Urinary bladder (tissue), 4 donors: ENCODE data around the gene CXCL6. TPM values are rescaled to one million over a fixed set of nuclear protein-coding genes. Genes with fewer than 3 reads are reported as not detected.

Source experiments
- DNase-seq: peaks from one replicate; pipeline ENCODE4 v3.0.0-alpha.2; 2015; ENCODE audit errors: extremely low spot score
- H3K27ac ChIP-seq: one replicate; pipeline ENCODE4 v1.5.1; 2013; ENCODE audit warnings: low read depth, mild to moderate bottlenecking, moderate library complexity
- H3K36me3 ChIP-seq: one replicate; pipeline ENCODE4 v1.6.1; 2013; ENCODE audit warnings: mild to moderate bottlenecking, moderate library complexity; ENCODE audit not compliant: insufficient read depth
- H3K4me1 ChIP-seq: one replicate; pipeline ENCODE4 v1.6.1; 2013; ENCODE audit warnings: mild to moderate bottlenecking, moderate library complexity; ENCODE audit not compliant: insufficient read depth
- H3K4me3 ChIP-seq: one replicate; pipeline ENCODE4 v1.5.1; 2013; ENCODE audit warnings: low read depth, low read length
- WGBS: extraction: QIAGEN DNeasy Blood & Tissue Kit; methylation state at CpG from one replicate; pipeline ENCODE4 v1.1.7; 2013; 5-methylcytosine and 5-hydroxymethylcytosine counted together
- polyA plus RNA-seq: library from polyadenylated mRNA; stranded (reverse); fragments of 200-250 nt; gene quantifications from one replicate; pipeline ENCODE4 v1.2.3, GENCODE V29; 2013
- total RNA-seq: library from RNA; depleted of rRNA; stranded (reverse); fragments of >200 nt; gene quantifications from one replicate; pipeline ENCODE4 v1.2.3, GENCODE V29; 2014
- donor health status: healthy with polysubstance abuse.
- donor health status: healthy.

CXCL6 gene
- total and polyA plus RNA-seq, 2 donors = 0.16 TPM; not detected in 1

DNA sequence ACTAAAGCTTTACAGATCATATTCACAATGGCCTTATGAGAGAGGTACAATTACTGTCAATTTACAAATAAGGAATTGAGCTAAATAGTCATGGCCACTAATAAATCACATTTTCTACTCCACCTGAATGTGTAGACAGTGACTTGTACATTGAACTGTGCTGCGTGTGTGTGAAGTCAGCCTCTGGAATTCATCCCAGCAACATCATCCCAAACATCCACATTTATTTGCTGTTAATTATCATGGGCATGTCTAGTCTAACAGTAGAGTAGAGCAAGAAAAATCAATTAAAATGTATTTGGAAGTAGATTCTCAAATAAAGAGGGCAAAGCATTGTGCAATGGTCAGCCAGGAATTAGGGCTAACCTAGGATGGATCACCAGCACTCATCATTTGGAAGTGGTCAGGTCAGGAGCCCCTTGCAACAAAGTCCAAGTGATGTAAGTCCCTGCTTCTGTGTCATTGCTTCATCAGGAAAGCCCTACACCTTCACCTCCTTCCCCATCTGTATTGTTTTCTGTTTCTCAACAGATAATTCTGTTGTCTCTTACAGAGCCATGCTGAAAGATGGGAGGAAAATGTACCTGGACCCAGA is 11.8 kb downstream of the CXCL6 start:
- Histone ChIP-seq H3K27ac (no peak overlapping the region), H3K4me3 (no peak overlapping the region), H3K36me3 (no peaks in the 10 kb centered on the region), H3K4me1 (no peaks in the 10 kb centered on the region)
- no peak for DNase-seq
- 79% methylated on average over 1 of the region's 1 CpG for WGBS

DNA sequence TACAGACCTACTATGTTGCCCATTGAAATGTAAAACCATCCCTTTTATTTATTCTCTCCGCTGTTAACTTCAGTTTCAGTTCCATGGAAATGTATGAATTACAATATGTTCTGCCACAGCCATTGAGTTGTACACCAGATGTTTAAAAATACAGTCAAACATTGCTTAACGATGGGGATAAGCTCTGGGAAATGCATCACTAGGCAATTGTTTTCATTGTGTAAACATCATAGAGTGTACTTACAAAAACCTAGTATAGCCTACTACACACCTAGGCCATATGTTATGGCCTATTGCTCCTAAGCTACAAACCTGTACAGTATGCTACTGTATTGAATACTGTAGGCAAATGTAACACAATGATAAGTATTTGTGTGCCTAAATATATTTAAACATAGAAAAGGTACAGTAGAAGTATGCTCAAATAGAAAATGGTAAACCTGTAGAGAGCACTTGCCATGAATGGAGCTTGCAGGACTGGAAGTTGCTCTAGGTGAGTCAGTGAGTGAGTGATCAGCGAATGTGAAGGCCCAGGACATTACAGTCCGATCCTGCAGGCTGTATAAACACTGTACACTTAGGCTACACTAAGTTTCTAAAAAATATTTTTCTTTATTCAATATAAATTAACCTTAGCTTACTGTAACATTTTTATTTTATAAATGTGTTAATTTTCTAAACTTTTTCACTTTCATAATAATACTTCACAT is 13.9 kb downstream of the CXCL6 start:
- no peak overlapping the region for H3K4me3 ChIP-seq
- DNase-seq = no peak
- no peaks in the 10 kb centered on the region for H3K4me1 ChIP-seq
- no peak overlapping the region for H3K27ac ChIP-seq
- H3K36me3 ChIP-seq = no peaks in the 10 kb centered on the region
- WGBS = 82% methylated on average over 4 of the region's 4 CpGs

DNA sequence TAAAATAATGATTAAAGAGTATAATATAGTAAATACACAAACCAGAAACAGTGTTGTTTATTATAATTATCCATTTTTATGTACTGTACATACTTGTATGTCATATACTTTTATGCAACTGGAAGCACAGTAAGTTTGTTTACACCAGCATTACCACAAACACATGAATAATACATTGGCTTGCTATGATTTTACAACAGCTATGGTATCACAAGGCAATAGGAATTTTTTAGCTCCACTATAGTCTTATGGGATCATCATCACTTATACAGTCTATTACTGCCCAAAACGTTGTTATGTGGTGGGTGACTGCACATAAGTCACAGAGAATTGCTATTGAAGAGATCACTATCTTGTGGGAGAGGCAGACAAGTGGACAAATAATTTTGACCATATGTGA is 14.8 kb downstream of the CXCL6 start:
- 67% methylated on average over 1 of the region's 1 CpG for WGBS
- Histone ChIP-seq H3K4me1 (no peaks in the 10 kb centered on the region), H3K4me3 (no peak overlapping the region), H3K27ac (no peak overlapping the region), H3K36me3 (no peaks in the 10 kb centered on the region)
- no peak for DNase-seq

DNA sequence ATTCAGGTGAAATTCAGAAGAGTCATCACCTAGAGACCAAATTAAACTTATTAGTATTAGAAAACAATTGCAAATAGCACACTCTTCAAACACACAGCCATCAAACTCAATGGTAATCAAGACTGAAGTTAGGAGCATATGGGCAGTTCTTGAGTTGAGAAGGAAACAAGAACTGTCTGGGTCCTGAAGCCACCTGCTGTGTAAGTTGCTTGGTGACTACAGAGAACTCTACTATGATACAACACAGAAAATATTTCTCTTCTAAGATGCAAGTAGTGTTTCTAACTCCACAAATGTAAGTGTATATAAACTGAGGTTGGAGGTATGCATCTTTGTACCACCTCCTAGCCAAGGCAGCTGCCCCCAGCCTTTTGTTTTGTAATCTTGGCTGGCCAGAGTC is 16.3 kb downstream of the CXCL6 start:
- H3K27ac ChIP-seq = no peak overlapping the region
- H3K36me3 ChIP-seq = no peaks in the 10 kb centered on the region
- no peak overlapping the region for H3K4me3 ChIP-seq
- no peak for DNase-seq
- no peaks in the 10 kb centered on the region for H3K4me1 ChIP-seq

DNA sequence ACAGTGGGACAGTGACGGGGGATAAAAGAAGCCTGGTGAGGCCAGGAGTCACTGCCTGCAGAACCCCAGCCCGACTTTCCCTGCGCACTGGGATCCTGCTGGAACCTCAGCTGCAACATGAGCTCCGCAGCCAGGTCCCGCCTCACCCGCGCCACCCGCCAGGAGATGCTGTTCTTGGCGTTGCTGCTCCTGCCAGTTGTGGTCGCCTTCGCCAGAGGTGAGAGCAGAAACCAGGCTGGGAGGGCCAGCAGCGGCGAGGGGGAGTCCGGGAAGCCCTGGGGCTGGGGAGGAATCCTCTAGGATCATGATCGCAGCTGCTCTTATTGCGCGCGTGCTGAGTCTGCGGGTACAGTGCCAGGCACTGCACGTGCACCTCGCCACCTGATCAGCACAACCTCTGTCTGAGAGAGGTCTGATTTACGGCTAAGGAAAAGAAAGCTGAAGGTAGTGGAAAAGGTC is 16.8 kb downstream of the CXCL6 start, which contains the start of gene PF4V1:
PF4V1 (plus strand) TSS at position 51 of the 459 bp plus-strand sequence; CDS start at position 118, 67 bp downstream.
- no peak for DNase-seq
- Histone ChIP-seq H3K4me3 (no peak within 1 kb of the TSS), H3K27ac (no peak within 1 kb of the TSS), H3K4me1 (no peaks in the 10 kb centered on the region), H3K36me3 (no peaks in the 10 kb centered on the region)
- 16% methylated on average over 22 of the region's 22 CpGs for WGBS

DNA sequence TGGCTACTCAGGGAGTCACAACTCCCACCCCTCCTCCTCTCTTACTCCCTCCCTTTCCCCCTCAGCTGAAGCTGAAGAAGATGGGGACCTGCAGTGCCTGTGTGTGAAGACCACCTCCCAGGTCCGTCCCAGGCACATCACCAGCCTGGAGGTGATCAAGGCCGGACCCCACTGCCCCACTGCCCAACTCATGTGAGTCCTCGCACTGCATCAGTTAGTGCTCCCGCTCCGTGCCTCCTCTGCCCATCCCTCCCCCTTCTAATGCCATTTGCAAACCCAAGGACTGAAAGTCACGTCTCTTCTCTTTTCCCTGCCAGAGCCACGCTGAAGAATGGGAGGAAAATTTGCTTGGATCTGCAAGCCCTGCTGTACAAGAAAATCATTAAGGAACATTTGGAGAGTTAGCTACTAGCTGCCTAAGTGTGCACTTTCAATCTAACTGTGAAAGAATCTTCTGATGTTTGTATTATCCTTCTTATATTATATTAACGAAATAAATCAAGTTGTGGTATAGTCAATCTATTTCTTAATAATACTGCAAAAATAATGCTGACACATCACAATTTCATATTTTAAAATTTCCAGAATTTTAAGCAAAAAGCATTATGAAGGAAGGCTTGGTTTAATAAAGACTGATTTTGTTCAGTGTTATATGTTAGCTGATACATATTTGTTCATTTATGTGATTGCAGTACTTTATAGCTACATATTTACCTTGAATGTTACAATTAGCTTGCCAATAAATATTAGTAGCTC is 17.4 kb downstream of the CXCL6 start:
- no peak overlapping the region for H3K4me3 ChIP-seq
- WGBS = 34% methylated on average over 8 of the region's 8 CpGs

DNA sequence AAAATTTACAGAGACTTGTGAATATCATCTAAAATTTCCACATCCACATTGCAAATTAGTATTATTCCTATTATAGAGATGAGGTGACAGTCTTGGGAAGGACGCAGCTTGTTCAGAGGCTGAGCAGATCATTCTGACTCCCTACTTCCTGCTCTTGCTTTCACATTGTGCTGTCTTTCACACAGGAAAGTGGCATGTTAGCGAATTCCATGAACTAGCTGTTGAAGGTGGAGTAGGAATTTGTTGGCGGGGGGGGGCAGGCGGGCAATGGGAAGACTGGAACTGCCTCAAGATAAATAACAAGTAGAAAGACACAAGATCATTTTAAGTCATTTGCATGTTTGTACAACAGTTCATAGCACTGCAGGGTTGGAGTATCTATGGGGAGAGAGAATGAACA is 18.9 kb downstream of the CXCL6 start:
- Histone ChIP-seq H3K4me3 (no peak overlapping the region), H3K27ac (no peak overlapping the region), H3K36me3 (no peaks in the 10 kb centered on the region), H3K4me1 (no peaks in the 10 kb centered on the region)
- WGBS = 75% methylated on average over 4 of the region's 4 CpGs
- DNase-seq = no peak

More for the DNA sequence above, 17.4 kb downstream of the CXCL6 start:
- H3K27ac ChIP-seq = no peak overlapping the region
- DNase-seq = no peak
- no peaks in the 10 kb centered on the region for H3K36me3 ChIP-seq
- no peaks in the 10 kb centered on the region for H3K4me1 ChIP-seq

DNA sequence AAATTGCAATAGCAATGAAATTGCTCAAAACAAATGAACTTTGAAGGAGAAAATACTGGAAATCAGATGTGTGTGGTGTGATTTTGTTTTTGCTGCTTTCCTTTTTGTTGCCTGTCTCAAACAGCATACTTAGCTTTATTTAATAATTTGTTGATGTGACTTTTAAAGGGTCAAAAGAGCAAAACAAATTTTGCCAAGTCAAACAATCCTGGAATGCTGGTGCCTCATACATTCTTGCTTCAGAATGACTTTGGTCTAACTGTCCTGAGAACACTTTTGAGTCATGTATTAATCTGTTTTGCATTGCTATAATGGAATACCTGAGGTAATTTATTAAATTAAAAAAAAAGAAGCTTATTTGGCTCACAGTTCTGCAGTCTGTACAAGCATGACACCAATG is 20.0 kb downstream of the CXCL6 start:
- no peaks in the 10 kb centered on the region for H3K36me3 ChIP-seq
- DNase-seq = no peak
- no peak overlapping the region for H3K4me3 ChIP-seq
- H3K4me1 ChIP-seq = no peaks in the 10 kb centered on the region
- no peak overlapping the region for H3K27ac ChIP-seq

DNA sequence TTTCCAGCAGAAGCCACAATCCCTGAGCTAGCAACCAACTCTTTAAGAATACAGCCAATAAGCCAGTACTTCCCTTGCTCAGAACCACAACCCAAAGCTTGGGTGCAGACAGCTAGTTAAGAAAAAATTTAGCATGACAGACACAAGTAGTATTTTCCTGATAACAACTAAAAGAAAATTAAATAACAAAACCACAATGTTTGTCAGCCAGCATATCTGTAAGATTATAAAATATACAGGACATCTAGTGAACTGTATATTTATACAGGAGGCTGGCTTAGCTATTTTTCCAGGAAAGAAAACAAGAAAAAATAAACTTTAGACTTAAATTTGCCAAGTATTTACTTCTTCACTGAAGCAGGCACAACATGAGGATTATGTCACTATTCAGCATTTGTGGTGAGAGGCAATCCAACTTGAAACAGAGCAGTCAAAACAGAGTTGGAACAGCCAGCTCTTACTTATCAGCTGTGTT is 23.2 kb downstream of the CXCL6 start:
- Histone ChIP-seq H3K4me1 (no peaks in the 10 kb centered on the region), H3K36me3 (no peaks in the 10 kb centered on the region), H3K4me3 (no peak overlapping the region), H3K27ac (no peak overlapping the region)
- DNase-seq = no peak

DNA sequence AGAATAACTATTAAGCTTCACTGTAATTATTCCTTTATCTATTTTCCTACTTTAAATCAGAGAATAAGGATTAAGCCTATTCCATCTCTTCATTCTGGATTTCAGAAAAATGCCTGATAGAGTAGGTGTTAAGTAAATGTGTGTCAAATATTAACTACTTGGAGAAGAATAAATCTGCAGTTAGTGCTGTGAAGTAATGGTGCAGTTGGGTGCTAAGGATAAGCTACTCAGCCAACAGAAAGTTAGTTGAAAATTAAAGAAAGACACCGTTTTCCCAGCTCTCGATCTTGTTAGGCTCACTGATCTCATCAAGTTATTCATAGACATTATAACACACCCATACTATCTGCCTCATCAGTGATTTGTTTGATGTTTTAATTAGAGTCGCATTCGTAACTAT is 23.7 kb downstream of the CXCL6 start:
- H3K36me3 ChIP-seq = no peaks in the 10 kb centered on the region
- no peak overlapping the region for H3K27ac ChIP-seq
- H3K4me3 ChIP-seq = no peak overlapping the region
- 48% methylated on average over 4 of the region's 4 CpGs for WGBS
- H3K4me1 ChIP-seq = no peaks in the 10 kb centered on the region
- DNase-seq = no peak

DNA sequence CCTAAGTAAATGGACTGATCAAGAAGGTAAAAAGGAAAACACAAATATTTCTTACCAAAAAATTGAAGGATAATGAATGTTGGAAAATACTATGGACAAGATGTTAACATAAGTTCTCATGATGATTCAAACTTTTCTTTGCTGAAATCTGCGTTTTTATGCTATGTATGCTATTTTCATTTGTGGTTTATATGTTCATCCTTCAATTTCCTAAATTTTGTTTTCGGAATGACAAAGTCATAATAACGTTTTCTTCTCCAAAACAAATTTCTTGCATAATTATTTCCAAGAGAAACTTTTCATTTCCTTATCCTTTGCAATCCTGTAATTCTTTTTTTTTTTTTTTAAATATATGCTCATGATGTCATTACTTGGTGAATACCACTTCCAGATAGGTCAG is 24.4 kb downstream of the CXCL6 start:
- DNase-seq = no peak
- Histone ChIP-seq H3K4me1 (no peaks in the 10 kb centered on the region), H3K4me3 (no peak overlapping the region), H3K36me3 (no peaks in the 10 kb centered on the region), H3K27ac (no peak overlapping the region)
- WGBS = 85% methylated on average over 3 of the region's 3 CpGs

DNA sequence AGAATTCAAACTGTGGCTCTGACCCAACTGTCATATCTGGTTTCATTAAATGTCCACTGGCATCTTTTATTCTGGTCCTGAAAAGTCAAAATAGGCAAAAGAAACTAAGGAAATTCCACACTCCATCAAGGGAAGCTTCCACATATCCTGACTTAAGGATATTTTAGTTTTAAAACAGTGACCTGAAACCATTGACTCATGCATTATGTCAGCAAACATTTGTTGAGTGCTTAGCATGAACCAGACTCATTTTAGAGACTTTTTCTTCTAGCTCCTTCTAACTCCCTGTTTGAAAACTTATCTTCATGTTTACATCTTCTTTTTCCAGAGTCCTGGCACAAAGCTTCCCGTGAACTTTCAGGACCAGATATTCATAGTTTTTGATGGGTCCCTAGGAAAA is 25.8 kb downstream of the CXCL6 start:
- 31% methylated on average over 1 of the region's 1 CpG for WGBS
- Histone ChIP-seq H3K36me3 (no peaks in the 10 kb centered on the region), H3K27ac (no peak overlapping the region), H3K4me1 (no peaks in the 10 kb centered on the region), H3K4me3 (no peak overlapping the region)
- no peak for DNase-seq

DNA sequence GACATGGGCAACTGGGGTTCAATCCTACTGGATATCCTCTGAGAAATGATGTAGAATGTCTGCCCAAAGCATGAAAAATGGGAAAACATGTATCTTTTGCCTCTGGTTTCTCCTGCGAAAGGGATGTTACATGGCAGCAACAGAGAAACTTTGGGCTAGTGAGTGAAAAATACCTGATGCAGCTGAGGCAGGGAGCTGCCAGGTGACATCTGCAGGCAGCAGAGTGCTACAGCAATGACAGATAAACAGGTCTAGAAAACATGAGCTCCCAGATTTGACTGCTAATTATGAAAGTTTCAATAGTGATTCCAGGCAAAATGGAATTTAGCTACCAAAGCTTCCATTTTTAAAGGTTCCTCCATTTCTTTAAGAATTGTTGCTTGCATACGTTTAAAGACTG is 27.9 kb downstream of the CXCL6 start:
- Histone ChIP-seq H3K4me3 (no peak overlapping the region), H3K4me1 (no peaks in the 10 kb centered on the region), H3K27ac (no peak overlapping the region), H3K36me3 (no peaks in the 10 kb centered on the region)
- DNase-seq = no peak
- WGBS = 76% methylated on average over 2 of the region's 2 CpGs

DNA sequence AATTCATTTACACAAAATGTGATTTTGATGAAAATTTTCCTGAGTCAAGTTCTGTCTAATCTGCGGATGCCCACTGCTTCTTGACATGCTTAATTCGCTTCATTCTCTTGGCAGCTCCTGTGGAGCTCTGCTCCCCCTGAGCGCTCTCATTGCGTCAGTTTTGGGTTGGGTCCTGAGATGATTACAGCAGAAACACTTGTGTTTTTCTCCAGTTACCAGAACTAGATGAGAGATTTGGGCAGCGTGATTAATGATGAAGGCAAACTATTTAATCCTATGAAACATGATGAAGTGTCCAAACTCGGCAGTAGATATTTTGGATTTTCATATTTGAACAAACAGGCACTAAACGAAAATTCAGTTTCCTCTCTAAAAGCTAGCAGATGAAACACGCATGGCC is 28.5 kb downstream of the CXCL6 start:
- no peak for DNase-seq
- Histone ChIP-seq H3K27ac (no peak overlapping the region), H3K4me1 (no peaks in the 10 kb centered on the region), H3K36me3 (no peaks in the 10 kb centered on the region), H3K4me3 (no peak overlapping the region)
- WGBS = 88% methylated on average over 8 of the region's 8 CpGs
